Smooth muscle cell (in vitro differentiated cells): ENCODE results near the gene TNFSF11. TPM values are rescaled to one million over a fixed set of nuclear protein-coding genes. Genes with fewer than 3 reads are reported as not detected.

Source experiments
- DNase-seq: peaks from one replicate; lab custom pipeline; 2025; ENCODE audit not compliant: unreplicated experiment; lab: John Stamatoyannopoulos, UW
- H2AFZ ChIP-seq: fragments of 200-600 bp; sonication (generic); 2 replicates; pipeline ENCODE4 v1.6.0; 2016; ENCODE audit warnings: antibody characterized with exemption, low read depth, mild to moderate bottlenecking
- H3F3A ChIP-seq: fragments of 200-600 bp; sonication (generic); 2 replicates; pipeline ENCODE4 v1.6.0; 2017; ENCODE audit warnings: antibody characterized with exemption, low read depth
- H3K27ac ChIP-seq: fragments of 200-600 bp; sonication (generic); 2 replicates; pipeline ENCODE4 v1.5.1; 2016; ENCODE audit warnings: low read depth, mild to moderate bottlenecking
- H3K27me3 ChIP-seq: fragments of 200-600 bp; sonication (generic); 2 replicates; pipeline ENCODE4 v1.6.1; 2016; ENCODE audit warnings: low read depth, mild to moderate bottlenecking
- H3K36me3 ChIP-seq: fragments of 200-600 bp; sonication (generic); 2 replicates; pipeline ENCODE4 v1.5.1; 2016; ENCODE audit warnings: low read depth
- H3K4me1 ChIP-seq: fragments of 200-600 bp; sonication (generic); 2 replicates; pipeline ENCODE4 v1.5.1; 2016; ENCODE audit warnings: low read depth
- H3K4me2 ChIP-seq: fragments of 200-600 bp; sonication (generic); 2 replicates; pipeline ENCODE4 v1.6.0; 2016; ENCODE audit warnings: mild to moderate bottlenecking
- H3K4me3 ChIP-seq: fragments of 200-600 bp; sonication (generic); 2 replicates; pipeline ENCODE4 v1.5.1; 2016; ENCODE audit warnings: mild to moderate bottlenecking
- H3K79me2 ChIP-seq: fragments of 200-600 bp; sonication (generic); 2 replicates; pipeline ENCODE4 v1.6.0; 2016; ENCODE audit warnings: low read depth, mild to moderate bottlenecking
- H3K9ac ChIP-seq: fragments of 200-600 bp; sonication (generic); 2 replicates; pipeline ENCODE4 v1.6.0; 2016; ENCODE audit warnings: low read depth
- H3K9me3 ChIP-seq: fragments of 200-600 bp; sonication (generic); replicated peaks from 2 replicates; pipeline ENCODE4 v1.5.1; 2016; ENCODE audit warnings: low read depth
- H4K20me1 ChIP-seq: fragments of 200-600 bp; sonication (generic); 2 replicates; pipeline ENCODE4 v1.6.0; 2016; ENCODE audit warnings: low read depth
- WGBS: methylation state at CpG from one replicate; pipeline ENCODE4 v1.1.7; 2016; ENCODE audit warnings: low lambda C conversion rate; 5-methylcytosine and 5-hydroxymethylcytosine counted together
- polyA plus RNA-seq: library from polyadenylated mRNA; unstranded; fragments of >200 nt; fragmentation: Nextera tagmentation; extraction: Ambion mirVana; gene quantifications from 2 replicates; pipeline ENCODE4 v1.2.1, GENCODE V29; 2016
- total RNA-seq: library from RNA; depleted of rRNA; stranded (reverse); fragments of >200 nt; gene quantifications from 2 replicates; pipeline ENCODE4 v1.2.3, GENCODE V29; 2014
- TF ChIP-seq, protein P1 (sequence below): fragments of 200-600 bp; sonication (generic); IDR thresholded peaks from 2 replicates; pipeline ENCODE4 v1.5.1; 2017; ENCODE audit warnings: borderline replicate concordance, mild to moderate bottlenecking, antibody characterized with exemption; ENCODE audit not compliant: insufficient read depth, poor library complexity, severe bottlenecking

TNFSF11 gene
- total and polyA plus RNA-seq, 2 experiments from 2014 or later: not detected

DNA sequence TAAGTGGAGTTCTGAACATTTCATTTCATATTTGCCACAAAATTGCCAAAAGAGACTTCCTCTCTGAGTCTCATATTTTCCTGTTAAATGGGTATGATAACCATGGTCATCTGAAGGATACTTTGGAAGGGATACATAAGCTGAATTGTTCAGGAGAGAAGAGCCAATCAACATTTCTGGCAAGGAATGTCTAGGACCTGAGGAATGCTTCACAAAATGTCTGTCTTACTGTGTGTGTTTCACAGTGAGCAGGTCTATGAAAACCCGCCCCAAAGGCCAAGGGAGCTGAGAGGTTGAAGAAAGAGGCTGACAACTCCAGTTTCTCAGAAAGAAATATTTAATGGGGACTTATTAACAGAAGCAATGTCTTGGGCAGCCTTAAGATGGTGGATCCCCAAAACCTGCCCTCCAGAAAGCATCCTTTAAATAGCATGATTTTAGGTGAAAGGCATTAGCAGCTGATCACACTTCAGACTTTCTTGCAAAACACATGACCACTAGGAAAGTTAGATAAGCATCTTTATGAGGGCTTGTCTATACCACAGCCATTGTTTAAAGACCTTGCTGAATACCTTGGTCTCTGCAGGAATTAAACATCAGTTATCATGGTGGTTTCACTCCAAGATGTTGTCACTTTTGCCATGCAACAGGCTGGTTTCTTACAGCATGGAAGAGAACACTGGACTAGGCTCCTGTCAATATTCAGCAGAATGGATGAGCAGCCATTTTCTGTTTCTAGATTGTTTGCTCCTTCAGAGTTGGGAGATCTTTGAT, 78.9 kb downstream of the TNFSF11 start:
- Histone ChIP-seq H4K20me1 (no peaks in the 10 kb centered on the region), H3K36me3 (no peaks in the 10 kb centered on the region), H2AFZ (no peak overlapping the region), H3K27me3 (peaks cover 8% of the 10 kb centered on the region), H3K4me3 (no peak overlapping the region), H3K9ac (no peak overlapping the region), H3K79me2 (no peaks in the 10 kb centered on the region), H3K4me2 (no peak overlapping the region), H3F3A (no peaks in the 10 kb centered on the region), H3K4me1 (peaks cover 32% of the 10 kb centered on the region), H3K27ac (no peak overlapping the region), H3K9me3 (no peaks in the 10 kb centered on the region)
- DNase-seq: no peak
- TF ChIP-seq, protein P1, sequence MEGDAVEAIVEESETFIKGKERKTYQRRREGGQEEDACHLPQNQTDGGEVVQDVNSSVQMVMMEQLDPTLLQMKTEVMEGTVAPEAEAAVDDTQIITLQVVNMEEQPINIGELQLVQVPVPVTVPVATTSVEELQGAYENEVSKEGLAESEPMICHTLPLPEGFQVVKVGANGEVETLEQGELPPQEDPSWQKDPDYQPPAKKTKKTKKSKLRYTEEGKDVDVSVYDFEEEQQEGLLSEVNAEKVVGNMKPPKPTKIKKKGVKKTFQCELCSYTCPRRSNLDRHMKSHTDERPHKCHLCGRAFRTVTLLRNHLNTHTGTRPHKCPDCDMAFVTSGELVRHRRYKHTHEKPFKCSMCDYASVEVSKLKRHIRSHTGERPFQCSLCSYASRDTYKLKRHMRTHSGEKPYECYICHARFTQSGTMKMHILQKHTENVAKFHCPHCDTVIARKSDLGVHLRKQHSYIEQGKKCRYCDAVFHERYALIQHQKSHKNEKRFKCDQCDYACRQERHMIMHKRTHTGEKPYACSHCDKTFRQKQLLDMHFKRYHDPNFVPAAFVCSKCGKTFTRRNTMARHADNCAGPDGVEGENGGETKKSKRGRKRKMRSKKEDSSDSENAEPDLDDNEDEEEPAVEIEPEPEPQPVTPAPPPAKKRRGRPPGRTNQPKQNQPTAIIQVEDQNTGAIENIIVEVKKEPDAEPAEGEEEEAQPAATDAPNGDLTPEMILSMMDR: no peak
- 90% methylated on average over 1 of the region's 1 CpG for WGBS

DNA sequence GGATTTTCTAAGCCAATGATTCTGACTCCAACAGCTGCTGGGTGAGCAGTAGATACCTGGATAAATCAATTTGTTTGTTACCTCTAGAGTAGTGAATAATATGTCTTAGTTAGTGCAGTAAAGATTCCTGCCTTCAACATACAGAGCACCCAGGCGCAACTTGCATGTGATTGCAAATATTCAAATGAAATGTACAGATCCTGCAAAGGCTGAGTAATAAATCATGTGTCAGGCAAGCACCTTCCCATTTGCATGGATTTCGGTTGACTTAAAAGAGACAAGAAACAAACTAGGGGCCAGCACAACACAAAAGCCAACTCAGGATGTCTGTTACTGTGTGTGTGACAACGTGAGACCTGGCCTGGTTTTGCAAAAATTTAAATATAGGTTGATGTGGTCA, 79.7 kb downstream of the TNFSF11 start:
- DNase-seq: no peak
- Histone ChIP-seq H3K4me3 (no peak overlapping the region), H3K79me2 (no peaks in the 10 kb centered on the region), H3K27me3 (peaks cover 12% of the 10 kb centered on the region), H3K9ac (no peak overlapping the region), H3K9me3 (no peaks in the 10 kb centered on the region), H3K36me3 (no peaks in the 10 kb centered on the region), H4K20me1 (no peaks in the 10 kb centered on the region), H3F3A (no peaks in the 10 kb centered on the region), H2AFZ (no peak overlapping the region), H3K27ac (no peak overlapping the region), H3K4me1 (peaks cover 32% of the 10 kb centered on the region), H3K4me2 (no peak overlapping the region)
- TF ChIP-seq, protein P1: no peak
- 60% methylated on average over 3 of the region's 3 CpGs for WGBS

DNA sequence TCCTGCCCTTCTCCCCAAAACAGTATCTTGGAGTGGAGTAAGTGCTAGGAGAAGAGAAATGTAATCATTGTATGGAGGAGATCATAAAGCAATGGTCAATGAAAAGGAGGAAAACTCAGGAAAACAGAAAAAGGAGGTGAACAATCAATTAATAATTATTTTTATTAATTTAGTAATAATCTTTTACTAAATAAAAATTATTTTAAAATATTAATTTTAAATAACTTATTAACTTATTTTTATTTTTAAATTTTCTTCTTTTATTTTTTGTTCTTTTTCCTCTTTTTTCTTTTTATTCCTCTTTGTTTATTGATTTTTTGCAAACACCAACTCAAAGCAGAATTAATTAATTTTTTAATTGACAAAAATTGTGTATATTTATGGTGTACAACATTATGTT, 80.3 kb downstream of the TNFSF11 start:
- Histone ChIP-seq H3K4me2 (peak overlapping the region; percentile 56), H4K20me1 (no peaks in the 10 kb centered on the region), H3K79me2 (no peaks in the 10 kb centered on the region), H3K9me3 (no peaks in the 10 kb centered on the region), H3K27ac (no peak overlapping the region), H3K27me3 (peaks cover 17% of the 10 kb centered on the region), H3K36me3 (no peaks in the 10 kb centered on the region), H3K9ac (no peak overlapping the region), H3K4me3 (no peak overlapping the region), H2AFZ (no peak overlapping the region), H3K4me1 (peaks cover 32% of the 10 kb centered on the region), H3F3A (no peaks in the 10 kb centered on the region)
- DNase-seq: no peak
- TF ChIP-seq, protein P1: no peak

GRCh38 chr13:42654722-42655121, 80.8 kb downstream of the TNFSF11 start:
- no peak for DNase-seq
- no peak overlapping the region for H2AFZ ChIP-seq
- peaks cover 32% of the 10 kb centered on the region for H3K4me1 ChIP-seq
- no peak overlapping the region for H3K9ac ChIP-seq
- no peak overlapping the region for H3K4me3 ChIP-seq
- peaks cover 19% of the 10 kb centered on the region for H3K27me3 ChIP-seq
- H4K20me1 ChIP-seq: no peaks in the 10 kb centered on the region
- H3K36me3 ChIP-seq: no peaks in the 10 kb centered on the region
- H3K9me3 ChIP-seq: no peaks in the 10 kb centered on the region
- peak overlapping the region; percentile 36 for H3K27ac ChIP-seq
- peak overlapping the region; percentile 56 for H3K4me2 ChIP-seq
- 26% methylated on average over 1 of the region's 1 CpG for WGBS
- TF ChIP-seq, protein P1: no peak
- H3F3A ChIP-seq: no peaks in the 10 kb centered on the region
- no peaks in the 10 kb centered on the region for H3K79me2 ChIP-seq
